ENCODE data around the gene TRIP4.
"Not testable (repeated sequence)": the region's sequence is repeated elsewhere in the genome, so short reads cannot be mapped to it uniquely, and the experiment has no call there.

The TRIP4 gene

DNA sequence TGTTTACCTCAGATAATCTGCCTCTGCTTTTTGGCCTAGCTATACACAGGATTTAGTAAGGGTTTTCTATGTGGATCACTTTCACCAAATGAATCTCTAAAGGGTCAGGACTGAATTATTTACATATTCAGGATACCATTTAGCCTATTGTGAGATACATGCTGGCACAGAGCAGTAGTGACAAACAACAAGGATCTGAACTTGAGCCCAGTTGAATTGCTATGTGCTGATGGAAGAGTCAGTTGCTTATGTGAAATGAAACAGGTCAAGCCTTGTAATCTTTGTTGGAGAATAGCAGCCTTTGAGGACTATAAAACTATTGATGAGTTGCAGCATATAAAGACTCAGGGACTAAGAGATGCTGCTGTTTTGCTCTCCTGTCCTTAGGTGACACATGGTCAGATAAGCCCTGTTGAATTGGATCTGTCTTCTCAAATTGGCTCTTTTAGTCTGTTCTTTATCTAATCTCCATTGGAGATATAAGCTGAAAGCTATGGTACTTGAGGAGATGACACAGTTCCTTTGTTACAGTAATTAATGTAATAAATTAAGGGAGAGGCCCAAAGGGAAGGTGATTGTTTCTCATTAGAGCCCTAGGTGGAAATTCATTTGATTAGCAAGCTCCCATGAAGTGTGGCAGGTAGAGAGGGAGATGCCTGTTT, 103.1 kb downstream of the TRIP4 start:
- DNase-seq (ENCODE audit: low read depth) = no peak

DNA sequence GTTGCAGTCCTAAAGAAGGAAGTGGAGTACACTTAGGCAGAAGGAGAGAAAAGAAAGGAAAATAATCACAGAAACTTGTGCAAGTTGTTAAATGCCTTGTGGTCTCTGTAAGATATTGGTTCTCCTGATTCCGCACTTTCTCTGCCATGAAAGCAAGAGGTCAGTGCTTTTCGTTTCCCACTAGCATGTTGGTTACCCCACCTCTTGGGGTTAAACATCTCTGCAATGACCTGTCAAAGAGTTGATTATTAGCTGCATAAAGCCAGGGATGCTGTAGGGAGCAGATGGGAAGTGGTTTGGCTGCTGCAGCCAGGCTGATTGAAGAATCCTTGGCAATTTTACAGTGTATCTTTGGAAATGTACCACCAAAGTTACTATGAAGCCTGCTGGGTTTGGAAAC, 106.0 kb downstream of the TRIP4 start:
- no peak for DNase-seq (ENCODE audit: low read depth)

DNA sequence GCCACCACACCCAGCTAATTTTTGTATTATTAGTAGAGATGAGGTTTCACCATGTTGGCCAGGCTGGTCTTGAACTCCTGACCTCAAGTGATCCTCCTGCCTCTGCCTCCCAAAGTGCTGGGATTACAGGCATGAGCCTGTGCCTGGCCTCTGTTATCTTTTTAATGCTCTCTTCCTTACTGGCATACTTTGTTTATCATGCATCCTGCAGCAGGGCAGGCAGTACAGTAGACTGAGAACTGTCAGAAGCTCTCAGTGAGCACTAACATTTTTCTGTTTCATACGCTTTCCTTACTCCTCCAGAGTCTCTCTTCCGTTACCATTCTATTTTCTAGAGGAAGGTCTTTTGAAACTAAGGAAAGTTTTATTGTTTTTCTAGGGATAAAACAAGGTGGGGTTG, 108.3 kb downstream of the TRIP4 start:
- DNase-seq (ENCODE audit: low read depth) = not testable (repeated sequence)

DNA sequence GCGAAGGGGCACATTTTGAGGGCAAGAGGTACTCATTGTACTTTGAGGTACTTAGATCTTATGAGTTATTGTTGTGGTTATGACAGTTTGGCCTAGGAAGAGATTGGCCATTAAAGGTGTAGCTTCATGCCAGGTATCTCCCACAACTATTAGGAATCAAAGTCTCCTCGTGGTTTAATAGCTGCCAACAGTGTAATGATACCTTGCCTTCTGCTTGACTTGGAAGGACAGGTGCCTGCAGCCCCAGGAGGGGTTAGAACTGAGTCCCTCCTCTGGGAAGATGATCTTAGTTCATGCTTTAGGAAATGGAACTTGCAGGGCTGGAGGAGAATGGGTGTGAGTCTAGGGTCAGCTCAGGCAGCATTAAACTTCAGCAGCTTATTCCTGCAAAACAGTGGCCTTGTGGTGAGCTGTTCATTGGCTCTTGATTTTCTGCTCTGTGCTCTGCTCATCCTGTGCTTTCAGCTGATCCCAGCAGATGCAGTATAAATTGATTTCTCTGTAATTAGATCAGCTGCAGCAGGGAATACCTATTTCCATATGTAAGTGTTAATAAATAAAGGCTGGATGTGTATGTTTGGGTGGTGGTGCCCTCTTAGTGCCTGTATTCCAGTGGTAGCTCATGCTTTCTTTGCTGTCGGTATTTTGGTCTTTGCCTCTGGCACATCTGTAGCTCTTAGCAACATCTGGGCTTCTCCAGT, 113.2 kb downstream of the TRIP4 start:
- DNase-seq (ENCODE audit: low read depth) = no peak

DNA sequence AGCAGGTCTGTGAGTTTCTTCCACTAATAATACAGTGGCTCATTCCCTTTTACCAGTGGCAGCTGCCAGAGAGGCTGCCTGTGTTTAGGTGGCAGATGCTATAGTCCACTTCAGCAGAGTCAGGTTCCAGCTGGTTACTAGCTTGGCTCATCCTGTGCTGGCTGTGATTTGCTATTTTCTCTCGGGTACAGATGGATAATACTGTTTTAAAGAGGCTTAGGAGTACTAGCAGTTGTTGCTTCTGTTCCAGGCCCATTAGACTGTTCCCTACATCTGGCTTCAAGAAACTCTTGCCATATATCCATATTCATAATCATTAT, 113.7 kb downstream of the TRIP4 start:
- no peak for DNase-seq (ENCODE audit: low read depth)

DNA sequence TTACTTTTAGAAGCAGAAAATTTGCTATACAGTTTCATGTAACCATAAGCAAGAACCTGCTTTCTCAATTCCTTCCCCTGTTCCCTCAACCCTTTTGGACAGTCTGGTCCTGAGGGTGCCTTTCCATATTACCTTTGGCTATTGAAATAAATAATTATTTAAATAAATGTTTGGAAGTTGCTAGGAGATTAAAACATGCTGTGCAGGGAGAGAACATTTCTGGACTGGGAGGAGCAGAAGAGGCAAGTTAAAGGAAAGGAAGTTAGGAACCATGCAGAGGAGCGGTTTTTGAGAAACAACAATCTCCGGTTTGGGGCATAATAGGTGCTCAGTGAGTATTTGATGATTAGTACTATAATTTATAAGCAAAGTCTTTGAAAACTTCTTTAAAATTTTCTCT, 114.5 kb downstream of the TRIP4 start:
- no peak for DNase-seq (ENCODE audit: low read depth)

DNA sequence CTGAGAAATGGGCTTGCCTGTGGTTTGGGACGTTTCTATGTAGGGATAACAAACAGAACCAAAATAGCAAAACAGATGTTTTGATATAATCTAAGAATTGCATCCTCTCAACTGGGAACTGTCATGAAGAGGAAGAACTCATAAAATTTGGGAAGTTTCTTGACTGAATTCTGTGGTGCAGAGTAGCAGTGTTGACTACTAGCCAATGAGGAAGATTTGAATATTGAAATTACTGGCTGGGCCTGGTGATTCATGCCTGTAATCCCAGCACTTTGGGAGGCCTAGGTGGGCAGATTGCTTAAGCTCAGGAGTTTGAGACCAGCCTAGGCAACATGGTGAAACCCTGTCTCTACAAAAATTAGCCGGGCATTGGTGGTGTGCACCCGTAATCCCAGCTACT, 114.9 kb downstream of the TRIP4 start:
- no peak for DNase-seq (ENCODE audit: low read depth)

DNA sequence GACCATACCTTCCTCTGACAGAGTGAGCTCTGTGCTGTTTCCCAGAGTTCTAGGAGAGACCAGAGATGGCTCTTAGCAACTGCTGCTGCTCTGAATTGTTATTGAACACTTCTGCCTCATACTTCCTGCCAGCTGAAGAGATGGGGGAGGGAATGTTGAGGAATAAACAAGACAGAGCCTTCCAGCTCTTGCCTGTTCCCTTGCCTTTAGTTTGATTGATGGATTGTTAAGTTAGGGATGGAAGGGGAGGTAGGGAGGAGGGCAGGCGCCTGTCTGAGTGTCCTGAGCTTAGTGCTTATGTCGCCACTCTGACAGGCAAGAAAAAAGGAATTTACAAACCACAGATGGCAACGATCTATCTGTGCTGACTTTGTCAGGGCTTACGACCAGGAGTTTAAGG, 115.6 kb downstream of the TRIP4 start:
- no peak for DNase-seq (ENCODE audit: low read depth)

DNA sequence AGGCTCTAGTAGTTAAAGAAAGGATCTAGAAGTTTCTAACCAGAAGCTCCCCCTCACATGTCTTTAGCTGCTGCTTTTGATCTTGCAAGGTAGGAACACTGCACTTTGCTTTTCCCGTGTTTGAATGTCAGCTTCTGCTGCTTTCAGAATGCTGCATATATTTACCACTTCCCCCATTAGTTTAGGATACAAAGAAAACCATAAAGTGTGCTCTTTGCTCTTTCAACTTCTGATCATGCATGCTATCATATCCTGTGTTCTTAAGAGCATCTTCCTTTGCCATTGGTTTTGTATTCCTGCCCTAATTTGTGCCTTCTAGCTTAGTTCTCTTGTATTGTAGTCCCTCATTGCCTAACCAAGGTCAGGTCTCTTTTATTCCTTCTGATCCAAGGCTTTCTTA, 116.0 kb downstream of the TRIP4 start:
- DNase-seq (ENCODE audit: low read depth) = no peak
